D721Med (cell line): ENCODE results near the gene THOC6.

Source experiments
- DNase-seq: peaks from one replicate; pipeline ENCODE4 v3.0.0; 2011; ENCODE audit warnings: low spot score; ENCODE audit not compliant: insufficient read length
- FAIRE-seq: peaks from 2 replicates; lab custom pipeline; 2011; peaks lifted over from hg19 to GRCh38; lab: Jason Lieb, UNC
- TF ChIP-seq, protein P1 (sequence below): IDR thresholded peaks from 2 replicates; pipeline ENCODE4 v1.5.1; 2012; ENCODE audit warnings: mild to moderate bottlenecking, control low read depth; ENCODE audit not compliant: insufficient read depth; ENCODE audit errors: missing control alignments

Gene THOC6

DNA sequence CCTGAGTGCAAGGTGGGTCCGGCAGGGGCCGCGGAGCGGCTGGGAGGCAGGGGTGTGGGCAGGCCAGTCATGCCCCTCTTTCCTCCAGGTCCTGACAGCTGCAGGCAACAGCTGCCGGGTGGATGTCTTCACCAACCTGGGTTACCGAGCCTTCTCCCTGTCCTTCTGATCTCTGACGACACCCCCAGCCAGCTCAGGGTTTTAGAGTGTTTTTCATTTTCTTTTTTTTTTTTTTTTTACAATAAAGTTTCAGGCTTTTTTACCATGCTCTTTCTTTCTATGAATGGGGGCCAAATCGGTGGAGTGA lies 3.6 kb downstream of the THOC6 start:
- FAIRE-seq (no peak), DNase-seq (no peak)
- TF ChIP-seq, protein P1, sequence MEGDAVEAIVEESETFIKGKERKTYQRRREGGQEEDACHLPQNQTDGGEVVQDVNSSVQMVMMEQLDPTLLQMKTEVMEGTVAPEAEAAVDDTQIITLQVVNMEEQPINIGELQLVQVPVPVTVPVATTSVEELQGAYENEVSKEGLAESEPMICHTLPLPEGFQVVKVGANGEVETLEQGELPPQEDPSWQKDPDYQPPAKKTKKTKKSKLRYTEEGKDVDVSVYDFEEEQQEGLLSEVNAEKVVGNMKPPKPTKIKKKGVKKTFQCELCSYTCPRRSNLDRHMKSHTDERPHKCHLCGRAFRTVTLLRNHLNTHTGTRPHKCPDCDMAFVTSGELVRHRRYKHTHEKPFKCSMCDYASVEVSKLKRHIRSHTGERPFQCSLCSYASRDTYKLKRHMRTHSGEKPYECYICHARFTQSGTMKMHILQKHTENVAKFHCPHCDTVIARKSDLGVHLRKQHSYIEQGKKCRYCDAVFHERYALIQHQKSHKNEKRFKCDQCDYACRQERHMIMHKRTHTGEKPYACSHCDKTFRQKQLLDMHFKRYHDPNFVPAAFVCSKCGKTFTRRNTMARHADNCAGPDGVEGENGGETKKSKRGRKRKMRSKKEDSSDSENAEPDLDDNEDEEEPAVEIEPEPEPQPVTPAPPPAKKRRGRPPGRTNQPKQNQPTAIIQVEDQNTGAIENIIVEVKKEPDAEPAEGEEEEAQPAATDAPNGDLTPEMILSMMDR = no peak

DNA sequence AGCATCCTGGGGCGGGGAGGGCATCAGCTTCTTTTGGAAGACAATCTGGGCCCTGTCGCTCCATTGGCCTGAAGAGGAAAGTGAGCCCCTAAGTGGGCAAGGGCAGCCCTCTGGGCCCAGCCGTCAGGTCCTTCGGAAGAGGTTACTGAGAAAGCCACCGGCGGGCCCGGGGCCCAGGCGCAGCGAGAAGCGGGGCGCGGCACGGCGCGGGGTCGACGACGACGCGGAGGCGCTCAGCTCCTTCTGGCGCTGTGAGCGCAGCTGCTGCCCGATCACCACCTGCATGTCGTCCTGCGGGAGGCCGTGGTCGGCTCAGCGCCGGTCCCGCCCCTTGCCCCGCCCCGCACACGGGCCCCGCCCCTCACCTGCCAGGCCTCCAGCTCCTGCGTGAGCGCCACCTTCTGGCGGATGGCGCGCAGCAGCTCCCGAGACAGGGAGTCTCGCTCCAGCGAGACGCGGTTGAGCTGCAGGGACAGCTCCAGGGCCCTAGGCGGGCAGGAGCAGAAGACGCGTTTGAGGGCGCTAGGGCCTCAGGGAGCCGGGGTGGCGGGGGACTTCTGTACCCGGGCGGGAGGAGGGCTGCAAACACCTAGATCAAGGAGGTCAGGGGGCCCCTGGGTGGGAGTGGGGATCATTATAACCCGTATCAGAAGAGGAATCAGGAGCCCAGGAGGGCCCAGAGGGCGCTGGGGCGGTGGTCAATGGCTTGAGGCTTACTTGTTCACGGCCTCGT lies 4.3 kb downstream of the THOC6 start:
- TF ChIP-seq, protein P1 = peak; percentile 67
- FAIRE-seq (no peak), DNase-seq (peak; percentile 98)

DNA sequence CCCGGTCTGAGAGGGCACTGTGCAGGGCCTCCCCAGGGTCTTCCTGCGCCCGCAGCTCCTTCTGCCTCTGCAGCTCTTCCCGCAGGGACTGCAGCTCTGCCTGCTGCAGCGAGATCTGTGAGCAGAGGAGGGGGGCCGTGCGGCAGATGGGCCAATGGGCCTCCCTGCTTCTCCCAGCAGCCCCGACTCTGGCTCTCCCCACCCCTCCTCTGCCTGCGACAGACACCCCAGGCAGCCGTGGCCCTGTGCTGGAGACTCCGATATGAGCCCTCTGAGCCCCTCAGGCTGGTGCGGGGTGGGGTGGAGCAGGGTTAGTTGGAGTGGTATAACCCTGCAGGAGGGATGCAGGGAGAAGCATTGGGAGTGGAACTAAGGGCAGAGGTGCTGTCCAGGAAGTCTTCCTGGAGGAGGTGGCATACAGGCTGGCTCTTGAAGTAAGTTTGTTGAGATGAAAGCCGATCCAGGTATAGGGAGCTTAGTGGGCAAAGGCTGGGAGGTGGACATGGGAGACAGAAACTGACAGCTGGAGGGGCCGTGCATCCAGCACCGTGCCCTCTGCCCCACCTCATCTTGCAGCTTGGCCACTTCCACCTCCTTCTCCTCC lies 5.0 kb downstream of the THOC6 start:
- DNase-seq = no peak
- FAIRE-seq = no peak
- TF ChIP-seq, protein P1 = no peak

DNA sequence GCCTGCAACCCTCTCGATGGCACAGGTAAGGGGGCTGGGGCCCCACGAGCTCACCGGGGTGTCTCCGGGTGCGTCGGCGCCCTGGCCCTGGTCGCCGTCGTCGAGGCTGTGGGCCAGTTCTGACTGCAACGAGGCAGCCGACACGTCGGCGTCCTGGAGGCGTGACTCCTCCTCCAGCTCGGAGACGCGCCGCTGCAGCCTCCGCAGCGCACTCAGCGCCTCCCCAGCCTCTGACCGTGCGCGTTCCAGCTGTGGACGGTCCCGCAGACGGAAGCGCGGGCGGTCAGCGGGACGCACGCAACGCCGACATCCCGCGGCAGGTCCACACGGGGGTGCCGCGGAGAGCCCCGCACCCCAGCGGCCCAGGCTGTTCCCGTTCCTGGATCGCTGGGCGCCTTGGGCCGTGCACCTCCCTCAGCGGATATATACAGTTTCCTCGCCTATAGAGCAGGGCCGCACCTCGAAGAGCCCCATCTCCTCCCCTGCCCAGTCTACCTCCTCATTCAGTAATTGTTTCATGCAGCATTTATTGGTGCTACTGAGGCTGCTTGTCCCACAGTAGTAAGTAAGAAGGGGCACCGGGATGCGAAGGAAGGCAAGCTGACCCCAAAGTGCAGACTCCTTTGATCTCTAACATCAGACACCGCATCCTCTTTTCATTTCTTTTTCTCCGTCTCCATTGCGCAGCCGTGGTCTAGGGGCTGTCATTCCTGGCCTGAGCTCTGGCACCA lies 5.8 kb downstream of the THOC6 start:
- DNase-seq (no peak), FAIRE-seq (no peak)
- TF ChIP-seq, protein P1 = no peak

DNA sequence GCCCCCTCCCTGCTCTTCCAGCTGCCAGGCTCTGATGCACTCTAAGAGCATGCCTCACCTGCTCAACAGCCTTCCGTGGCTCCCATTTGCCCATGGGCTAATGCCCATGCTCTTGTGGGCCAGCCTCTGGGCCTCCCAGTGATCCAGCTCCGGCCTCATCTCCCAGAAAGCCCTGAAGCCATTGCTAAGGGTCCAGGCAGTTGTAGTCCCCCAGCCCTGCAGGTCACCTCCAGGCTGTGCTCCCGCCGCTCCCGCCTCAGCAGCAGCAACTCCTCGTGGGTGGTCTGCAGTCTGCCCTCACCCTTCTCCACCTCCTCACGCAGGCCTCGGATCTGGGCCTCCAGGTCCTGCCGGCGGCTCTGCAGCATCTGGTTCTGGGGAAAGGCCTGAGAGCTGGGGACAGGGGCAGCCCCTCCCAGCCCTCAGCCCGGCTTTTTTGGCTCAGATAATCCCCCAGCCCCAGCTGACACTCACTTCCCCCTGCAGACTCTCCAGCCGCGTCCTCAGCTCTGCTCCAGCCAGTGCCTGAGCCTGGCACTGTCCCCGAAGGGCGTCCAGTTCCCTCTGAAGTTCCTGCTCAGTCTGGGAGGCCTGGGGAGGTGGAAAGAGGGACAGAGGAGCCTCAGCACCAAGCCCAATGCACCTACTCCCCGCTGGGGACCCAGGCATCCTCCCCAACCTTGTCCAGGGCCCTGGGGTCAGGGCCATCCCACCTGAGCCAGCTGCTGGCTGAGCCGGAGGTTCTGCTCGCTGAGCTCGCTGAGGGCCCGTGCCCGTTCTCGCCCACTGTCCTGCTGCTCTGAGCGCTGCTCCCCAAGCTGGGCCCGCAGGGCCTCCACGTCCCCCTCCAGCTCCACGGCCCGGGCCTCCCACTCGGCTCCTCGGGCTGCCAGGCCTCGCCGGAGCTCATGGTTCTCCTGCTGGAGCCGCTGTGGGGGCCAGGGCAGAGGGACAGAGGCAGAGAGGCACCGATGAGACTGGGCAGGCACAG lies 6.7 kb downstream of the THOC6 start:
- TF ChIP-seq, protein P1 = no peak
- FAIRE-seq (no peak), DNase-seq (no peak)

DNA sequence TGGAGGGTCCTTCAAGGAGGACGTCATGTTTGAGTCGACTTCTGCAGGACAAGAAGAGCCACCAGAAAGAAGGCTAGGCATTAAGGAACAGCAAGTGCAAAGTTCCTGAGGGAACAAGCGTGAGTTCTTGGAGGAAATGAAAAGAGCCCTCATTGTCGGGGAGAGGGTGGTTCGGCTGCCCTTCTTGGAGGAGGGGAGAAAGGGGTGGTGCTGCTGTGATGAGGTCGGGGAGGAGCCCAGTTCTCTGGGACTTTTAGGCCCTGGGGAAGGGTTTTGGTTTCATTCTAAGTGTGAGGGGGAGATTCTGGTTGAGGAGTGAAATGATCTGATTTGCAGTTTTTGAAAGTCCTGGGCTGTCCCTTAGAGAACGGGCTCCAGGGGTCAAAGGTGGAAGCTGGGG lies 8.8 kb downstream of the THOC6 start:
- TF ChIP-seq, protein P1 = no peak
- no peak for FAIRE-seq
- no peak for DNase-seq
